GM18517 (cell line): ENCODE data around the gene HES1.

Experiments
- ATAC-seq: cut with Tn5 transposase; IDR thresholded peaks from one replicate; pipeline ENCODE4 v1.9.1; 2021; ENCODE audit warnings: mild to moderate bottlenecking, moderate library complexity; ENCODE audit not compliant: unreplicated experiment

Gene HES1

DNA sequence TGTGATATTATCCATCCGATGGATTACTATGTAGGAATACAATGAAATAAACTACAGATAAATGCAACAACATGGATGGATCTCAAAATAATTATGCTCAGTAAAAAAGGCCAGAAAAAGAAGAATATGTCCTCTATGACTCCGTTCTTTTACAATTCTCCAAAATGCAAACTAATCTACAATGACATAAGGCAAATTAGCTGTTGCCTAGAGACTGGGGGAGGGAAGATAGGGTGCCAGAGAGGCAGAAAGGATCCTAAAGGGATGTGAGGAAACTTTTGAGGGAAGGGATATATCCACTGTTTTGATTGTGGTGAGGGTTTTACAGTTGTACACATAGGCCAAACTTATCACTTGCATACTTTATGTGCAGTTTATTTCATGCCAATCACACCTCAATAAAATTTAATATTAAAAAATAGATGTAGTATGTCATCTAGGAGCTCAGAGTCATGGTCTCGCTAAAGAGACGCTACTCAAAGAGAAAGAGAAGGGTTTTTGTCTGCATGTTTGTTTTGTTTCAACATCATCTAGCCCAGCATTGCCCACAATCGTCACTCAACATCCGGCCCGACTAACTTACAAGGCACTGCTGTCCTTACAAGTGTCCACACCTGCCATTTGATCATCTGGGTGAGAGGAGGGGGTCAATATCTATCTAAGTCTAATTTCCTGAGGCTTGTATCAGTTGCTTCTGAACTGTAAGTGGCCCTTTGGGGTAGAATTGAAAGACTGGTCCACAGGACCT lies 29.5 kb downstream of the HES1 start:
- ATAC-seq: no peak

DNA sequence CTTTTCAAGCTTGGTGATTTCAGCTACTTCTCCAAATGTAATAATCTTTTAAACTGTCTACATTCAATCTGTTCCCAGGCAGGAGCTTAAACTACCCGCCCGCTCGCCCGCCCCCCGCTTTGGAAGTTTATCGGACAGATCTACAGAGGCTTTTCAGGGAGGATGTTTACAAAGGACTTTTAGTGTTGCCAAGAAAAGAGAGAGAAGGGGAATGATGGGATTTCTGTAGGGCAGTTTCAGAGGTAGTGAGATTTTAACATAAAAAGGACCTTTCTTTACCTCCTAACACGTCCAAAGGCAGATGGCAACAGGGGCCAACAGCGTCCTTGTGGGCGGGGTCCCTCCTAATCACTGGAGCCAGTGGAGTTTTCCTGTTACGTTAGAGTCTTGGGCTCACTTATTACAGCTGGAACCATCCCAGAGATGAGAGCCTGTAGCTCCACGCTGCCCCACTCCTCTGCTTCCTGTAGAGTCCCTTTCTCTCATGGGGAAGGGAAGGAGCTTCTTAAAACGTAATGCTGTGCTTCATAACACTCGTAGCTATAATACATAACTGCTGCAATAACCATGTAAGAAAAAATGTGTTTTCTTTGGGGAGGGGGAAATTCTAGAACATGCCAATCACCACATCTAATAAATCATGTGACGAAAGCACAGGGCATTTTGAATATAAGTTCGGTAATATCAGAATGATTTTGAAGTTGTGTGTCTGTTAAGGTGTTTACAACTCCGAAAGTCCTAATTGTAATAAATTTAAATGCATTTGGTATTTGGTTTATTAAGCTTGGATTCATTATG lies 30.9 kb downstream of the HES1 start:
- no peak for ATAC-seq

DNA sequence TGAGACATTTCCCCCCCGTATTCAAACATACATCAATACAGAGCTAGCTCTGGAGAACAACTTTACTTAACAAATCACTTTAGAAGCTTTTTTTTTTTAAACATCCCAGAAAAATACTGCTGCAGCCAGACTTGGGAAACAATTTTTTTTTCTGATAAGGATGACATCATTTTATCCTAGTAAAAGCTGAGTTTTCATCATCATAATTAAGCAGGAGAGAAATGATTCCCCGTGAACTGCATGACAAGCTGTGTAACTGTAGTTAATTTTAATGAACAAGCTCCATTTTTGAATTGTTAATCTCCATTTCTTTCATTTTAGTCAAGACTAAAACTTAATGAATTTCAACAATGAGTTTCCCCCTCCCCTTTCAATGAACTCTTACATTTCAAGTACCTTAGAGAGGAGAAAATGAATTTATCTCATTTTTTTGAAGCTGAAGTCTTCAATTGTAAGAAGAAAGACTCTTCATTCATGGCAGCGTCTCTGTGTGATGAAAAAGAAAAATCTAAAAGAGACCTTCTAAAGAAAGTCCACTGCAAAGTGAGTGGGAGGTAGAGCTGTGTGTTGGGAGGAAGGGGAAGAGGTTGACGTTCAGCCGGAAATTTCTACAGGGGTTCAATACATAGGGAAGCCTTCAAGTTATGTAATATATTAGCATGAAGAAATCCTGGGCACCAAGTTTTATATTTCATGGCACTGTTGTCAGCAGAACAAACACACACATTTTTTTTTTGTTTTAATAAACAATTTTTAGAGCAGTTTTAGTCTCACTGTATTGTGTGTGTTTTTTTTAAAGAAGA lies 31.7 kb downstream of the HES1 start:
- ATAC-seq: no peak

DNA sequence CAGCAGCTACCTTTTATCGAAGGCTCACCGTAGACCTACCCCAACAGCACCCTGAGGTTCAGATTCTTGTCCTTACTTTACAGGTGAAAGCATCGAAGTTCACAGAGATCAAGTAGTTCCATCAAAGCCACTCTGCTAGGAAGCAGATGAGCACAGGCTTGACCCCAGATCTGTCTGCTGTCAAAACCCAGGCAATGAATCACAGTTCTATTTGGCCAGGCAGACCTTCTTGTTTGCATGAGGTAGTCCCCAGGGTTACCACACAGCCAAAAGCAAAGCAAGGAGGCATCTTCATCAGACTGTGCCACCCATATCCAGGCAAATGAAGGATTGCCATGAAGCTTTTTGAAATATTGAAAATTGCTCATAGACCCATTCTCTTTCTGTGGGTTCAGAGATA lies 33.0 kb downstream of the HES1 start:
- no peak for ATAC-seq

DNA sequence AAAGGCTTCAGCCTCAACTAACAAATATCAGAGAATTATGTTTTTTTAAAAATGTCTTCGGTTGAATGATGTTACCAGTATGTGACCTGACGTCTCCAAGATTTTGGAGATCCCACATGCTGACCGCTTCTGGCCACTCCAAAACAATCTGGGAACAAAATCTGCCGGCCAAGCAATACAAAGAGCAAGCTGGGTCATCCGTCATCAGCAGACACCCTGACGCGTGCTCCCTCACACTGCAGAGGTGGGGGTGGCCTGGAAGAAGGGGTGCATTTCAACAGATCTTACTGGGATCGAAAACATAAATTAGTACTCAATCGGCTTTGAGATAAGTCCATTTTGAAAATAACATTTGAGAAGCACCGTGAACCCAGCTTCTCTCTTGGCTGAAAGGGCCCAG lies 33.6 kb downstream of the HES1 start:
- no peak for ATAC-seq

DNA sequence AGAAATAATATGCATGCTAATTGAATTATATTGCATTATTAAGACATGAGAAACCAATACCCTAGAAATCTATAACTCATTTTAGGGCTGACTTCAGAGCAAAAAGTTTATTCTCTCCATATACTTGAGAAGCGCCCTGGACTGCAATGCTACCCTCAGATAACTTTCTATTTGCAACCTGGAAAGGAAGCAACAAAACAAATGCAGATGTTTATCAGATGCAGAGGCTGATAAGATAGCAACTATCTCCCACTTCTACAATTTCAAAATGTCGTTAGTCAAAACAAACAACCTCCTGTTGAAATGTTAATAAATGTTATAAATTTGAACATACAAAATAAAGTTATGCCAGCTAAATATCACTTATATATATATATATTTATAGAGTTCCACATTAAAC lies 34.8 kb downstream of the HES1 start:
- no peak for ATAC-seq

DNA sequence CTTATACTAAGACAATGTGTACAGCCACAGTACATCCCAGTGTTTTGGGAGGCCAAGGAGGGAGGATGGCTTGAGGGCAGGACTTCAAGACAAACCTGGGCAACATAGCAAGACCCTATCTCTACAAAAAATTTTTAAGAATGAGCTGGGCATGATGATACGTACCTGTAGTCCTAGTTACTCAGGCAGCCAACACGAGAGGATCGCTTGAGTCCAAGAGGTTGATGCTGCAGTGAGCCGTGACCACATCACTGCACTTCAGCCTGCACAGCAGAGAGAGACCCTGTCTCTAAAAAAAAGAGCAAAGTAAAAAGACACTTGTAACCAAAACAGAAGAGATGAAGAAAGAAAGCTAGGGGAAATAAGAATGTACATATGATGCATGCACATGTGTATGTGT lies 38.5 kb downstream of the HES1 start:
- no peak for ATAC-seq

DNA sequence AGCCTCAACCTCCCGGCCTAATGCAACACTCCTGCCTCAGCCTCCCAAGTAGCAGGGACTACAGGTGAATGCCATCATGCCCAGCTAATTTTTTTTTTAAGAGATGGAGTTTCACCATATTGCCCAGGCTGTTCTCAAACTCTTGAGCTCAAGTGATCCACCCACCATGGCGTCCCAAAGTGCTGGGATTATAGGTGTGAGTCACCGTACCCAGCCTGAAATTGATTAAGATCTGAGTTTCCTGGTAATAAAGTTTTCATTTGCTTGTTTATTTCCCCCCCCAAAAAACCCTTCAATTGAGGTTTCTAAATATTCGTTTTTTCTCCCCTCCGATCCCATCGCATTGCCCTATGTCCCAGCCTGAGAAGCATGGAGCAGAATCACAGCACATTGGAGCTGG lies 39.0 kb downstream of the HES1 start:
- no peak for ATAC-seq

DNA sequence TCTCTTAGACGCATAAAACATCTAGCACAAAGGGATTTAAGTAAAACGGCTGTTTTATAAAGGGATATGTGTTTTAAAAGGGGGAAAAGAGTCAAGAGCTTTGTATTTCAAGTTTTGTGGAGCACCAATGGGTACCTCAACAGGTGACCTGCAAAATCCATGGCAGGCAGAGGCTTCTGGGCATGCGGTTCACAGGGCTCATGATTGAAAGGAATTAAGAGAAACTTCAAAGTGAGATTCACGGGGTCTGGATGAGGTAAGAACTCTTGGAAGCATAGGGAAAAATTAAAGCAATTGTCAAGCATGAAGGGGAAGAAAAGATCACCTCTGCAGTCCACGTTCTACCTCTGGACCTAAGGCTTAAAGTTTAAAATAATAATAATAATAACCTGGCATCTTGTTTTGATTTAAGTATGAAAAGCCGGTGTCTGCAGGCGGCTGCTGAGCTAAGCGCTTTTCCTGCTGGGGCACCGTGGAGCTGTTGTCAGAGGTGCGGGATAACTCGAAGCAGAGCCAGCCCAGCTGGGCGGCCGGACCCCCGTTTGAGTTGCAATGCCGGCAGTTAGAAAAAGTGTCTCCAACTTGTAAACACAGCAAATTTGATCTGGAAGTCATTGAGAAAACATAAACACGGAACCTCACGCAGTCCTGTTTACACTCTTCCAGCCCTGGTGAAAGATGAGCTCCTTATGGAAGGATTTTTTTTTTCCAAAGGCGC lies 40.5 kb downstream of the HES1 start:
- ATAC-seq: no peak

DNA sequence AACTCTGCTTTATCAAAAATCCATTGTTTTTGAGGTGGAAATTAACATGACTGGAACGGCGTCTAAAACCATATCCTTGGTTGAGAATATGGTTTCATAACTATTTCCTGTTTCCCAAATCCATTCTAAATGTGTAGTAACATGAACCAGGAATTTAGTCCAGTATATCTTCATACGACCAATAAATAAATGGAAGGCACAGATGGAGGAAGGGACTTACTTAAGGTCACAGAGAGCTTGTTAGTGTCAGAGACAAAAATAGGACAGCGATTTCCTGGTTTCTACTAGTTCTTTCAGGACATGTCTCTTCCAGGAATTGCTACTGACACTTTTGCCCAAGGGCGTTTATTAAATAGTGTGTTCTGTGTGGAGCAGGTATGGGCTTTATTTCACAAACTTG lies 41.2 kb downstream of the HES1 start:
- no peak for ATAC-seq

DNA sequence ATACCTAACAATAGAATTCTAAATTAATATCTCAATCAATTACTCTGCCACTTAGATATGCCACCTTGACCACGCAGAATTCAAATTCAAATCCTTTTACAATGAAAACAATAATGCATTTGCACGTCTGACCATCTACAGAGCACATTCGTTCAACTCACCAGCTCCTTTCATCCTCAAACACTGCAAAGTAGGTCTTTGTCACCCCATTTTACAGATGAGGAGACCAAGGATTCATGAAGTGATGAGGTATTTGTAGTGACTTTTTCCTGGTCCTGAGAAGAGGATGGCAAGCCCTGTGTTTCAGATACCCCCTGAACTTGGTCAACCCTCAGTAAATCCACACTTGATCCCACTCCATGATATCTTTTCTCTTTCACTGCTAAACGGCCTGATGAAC lies 42.2 kb downstream of the HES1 start:
- no peak for ATAC-seq

DNA sequence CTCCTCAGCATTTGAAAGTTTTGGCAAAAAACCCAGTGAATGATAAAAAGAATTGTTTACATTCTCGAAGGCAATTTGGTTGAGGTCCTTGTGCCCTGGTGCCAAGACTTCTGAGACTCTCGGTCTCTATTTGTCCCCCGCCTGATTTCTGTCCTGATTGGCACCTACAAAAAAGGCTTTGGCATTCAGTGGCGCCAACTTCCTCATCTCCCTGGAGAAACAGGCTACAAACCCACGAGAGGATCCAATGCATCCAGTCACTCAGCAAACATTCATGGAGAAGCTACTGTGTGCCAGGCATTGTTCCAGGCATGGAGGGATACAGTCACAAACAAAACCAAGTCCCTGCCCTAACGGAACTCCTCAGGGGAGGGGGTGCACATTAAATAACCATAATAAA lies 42.7 kb downstream of the HES1 start:
- ATAC-seq: no peak

DNA sequence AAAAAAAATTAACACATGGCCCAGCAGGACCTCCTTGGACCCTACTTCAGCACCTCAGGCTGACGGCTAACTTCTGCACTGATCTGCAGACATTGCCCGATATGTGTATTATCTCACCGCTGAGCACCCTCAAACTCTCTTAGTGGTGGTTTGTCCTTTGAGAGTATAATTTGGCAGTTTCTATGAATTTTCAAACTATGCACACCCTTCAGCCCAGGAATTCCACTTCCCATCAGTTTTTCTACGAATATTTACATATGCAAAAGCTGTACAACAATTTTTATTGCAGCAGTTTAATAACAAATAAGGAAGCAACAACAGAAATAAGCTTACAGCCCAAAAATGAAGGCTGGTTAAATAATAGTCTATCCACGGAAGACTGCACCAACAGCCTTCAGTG lies 44.6 kb downstream of the HES1 start:
- no peak for ATAC-seq

DNA sequence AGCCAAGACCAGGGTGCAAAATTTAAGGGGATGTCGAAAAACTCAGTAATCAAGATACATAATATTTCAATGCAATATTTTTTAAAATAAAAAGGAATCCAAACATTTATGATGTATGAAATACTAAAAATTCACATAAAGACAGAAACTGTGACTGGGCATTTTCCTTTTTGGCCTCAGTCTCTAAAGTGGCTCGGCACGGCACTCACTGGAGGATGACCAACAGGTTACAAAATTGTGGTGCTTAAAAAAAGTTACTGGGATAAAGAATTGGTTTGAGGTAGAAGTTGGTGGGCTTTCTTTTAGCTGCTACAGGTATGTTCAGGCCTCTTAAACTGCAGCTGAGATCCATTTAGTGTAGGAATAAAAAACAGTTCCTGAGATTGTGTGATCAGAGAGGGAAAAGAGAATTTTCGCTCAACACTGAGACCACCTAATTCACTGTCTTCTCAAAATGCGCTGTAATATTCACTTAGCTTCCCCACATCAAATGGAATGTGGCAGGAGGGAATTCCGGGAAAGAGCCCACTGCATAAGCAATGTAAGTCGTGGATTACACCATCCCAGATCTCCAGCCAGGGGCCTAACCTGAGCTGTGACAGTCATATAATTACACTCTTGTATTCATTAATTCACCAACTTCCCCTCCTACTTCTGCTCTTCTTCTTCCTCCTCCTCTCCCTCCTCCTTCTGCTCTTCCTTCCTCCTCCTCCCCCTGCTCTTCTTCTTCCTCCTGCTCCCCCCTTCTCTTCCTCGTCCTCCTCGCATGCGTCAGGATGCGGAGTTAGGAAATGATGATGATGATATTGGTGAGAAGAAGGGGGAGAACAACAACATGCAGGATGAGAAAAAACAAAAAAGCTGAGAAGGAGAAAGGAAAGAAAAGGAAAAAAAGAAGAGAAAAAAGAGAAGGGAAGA lies 45.9 kb downstream of the HES1 start:
- no peak for ATAC-seq

DNA sequence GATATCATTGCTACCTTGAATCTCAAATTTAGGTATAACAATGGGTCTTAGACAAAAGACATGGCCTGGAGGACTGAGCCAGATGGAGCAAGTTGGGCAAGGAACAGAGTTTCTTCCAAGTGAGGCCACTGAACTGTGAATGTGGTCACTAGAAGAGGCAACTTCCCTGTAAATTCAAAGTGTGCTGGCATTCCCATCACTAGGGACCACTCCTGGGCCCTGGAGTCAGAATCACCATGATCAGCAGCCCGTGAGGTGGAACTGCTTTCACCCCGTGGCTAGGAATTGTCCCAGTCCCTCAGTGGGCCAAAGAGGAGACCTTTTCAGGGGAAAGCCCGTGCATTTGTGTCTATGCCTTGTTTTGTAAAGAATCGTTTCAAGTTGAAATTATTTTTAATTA lies 47.3 kb downstream of the HES1 start:
- ATAC-seq: no peak

DNA sequence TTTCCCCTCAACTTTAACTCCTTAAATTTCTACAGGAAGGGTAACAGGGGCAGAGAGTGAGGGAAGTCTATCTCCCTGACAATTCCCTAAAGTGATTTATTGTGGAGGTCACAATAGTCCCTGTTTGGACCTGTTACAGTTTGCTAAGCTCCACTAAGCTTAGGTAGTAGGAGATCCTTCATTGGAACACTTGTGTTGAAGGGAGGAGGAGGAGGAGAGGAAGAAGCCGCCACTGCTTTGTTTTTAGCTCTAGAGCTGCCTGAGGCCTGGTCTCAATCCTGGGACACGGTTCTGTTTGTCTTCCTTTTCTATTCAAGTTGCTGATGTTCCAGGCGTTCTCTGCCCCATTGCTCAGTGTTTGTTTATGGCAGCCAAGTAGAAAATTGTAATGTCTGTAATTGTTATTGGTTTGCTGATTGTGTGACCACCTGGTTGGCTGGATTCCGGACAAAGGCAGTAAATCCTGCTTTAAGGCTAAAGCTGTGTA lies 48.4 kb downstream of the HES1 start:
- no peak for ATAC-seq

DNA sequence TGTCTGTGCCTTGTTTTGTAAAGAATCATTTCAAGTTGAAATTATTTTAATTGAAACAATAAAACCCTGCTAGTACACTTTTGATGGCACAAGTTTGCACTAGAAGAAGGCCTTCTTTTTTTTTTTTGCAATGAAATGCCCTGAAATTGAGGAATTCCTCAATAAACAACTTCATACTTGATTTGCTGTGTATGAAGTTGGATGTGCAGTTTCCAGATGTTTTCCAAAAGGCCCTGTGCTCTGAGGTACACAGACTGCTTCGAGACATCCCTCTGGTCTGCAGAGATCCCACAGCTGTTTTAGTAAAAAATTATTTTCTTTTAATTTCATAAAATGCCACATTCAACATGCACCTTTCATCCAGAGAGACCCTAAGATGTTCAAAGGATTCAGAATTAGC lies 48.9 kb downstream of the HES1 start:
- no peak for ATAC-seq

DNA sequence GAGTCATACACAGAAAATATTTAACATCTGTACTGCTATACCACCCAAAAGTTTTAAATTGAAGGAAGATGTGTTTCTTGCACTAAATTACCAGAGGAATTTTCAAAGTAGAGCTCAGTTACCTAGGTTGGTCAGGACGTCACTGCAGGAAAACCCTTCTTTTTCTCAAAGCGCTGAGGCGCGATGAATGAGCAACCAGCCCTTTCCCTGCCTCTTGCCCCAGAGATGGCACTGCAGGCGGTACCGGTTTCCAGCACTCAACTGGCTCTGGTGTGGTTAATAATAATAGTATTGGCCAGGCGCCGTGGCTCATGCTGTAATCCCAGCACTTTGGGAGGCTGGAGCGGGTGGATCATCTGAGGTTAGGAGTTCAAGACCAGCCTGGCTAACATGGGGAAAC lies 49.3 kb downstream of the HES1 start:
- no peak for ATAC-seq

DNA sequence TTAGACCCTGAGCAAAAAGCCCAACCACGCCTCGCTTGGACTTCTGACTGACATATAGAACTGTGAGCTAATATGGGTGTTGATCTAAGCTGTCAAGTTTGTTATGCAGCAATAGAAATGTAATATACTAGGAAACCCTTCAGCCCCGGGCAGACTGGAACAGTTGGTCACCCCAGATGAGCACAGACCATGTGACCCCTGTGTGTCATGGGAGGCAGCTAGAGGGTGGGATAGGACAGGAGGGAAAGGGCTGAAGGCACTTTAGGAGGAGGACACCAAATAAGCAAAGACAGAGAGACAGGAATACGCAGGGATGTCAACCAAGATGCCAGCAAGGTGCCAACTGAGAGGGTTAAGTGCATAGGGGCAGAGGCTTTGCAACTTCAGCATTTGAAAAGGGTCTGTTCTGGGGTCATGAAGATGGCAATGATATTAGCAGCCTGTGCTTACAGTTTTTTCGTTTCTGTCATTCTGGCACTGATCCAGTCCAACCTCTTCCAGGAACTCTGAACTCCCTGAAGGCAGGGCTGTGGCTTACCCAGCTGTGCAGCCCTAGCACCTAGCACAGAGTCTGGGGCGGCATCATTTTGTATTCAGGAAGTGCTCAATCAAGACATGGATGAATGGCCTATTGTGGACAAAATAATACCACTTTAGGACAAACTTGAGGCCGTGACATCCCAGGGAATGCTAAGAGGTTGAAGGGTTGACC lies 51.4 kb downstream of the HES1 start:
- ATAC-seq: no peak
